RWPE1 (cell line): Measurements from ENCODE around the gene CD6.

Source experiments
- CTCF ChIA-PET: fragments of 350-600 bp; sonication (Branson Sonifier 250); formaldehyde crosslinking; extraction: SDS; loops from one replicate; lab custom pipeline; 2021; lab: Yijun Ruan, JAX
- POLR2A ChIA-PET: fragments of 400-600 bp; formaldehyde crosslinking; extraction: SDS; loops from one replicate; lab custom pipeline; 2020; ENCODE audit warnings: antibody characterized with exemption; ENCODE audit not compliant: low non-redundant PET; lab: Yijun Ruan, JAX
- DNase-seq: peaks from one replicate; pipeline ENCODE4 v3.0.0; 2012; ENCODE audit warnings: low spot score
- H3K27ac ChIP-seq: fragments of 450-650 bp; 2 replicates; pipeline ENCODE4 v1.5.1; 2017
- TF ChIP-seq, protein P1 (sequence below): fragments of 450-650 bp; conservative IDR thresholded peaks from 2 replicates; pipeline ENCODE4 v1.5.1; 2017; ENCODE audit warnings: low read depth, mild to moderate bottlenecking

CD6 gene

GRCh38 chr11:60985991-60986915 lies 14.8 kb downstream of the CD6 start:
- H3K27ac ChIP-seq = no peak overlapping the region
- ChIA-PET CTCF (interaction anchor here (1.1 kb wide), 1 partner anchor 17 kb away, joined by 4 read pairs; no protein-coding TSS in a partner anchor), POLR2A (no interaction called here)
- TF ChIP-seq, protein P1, sequence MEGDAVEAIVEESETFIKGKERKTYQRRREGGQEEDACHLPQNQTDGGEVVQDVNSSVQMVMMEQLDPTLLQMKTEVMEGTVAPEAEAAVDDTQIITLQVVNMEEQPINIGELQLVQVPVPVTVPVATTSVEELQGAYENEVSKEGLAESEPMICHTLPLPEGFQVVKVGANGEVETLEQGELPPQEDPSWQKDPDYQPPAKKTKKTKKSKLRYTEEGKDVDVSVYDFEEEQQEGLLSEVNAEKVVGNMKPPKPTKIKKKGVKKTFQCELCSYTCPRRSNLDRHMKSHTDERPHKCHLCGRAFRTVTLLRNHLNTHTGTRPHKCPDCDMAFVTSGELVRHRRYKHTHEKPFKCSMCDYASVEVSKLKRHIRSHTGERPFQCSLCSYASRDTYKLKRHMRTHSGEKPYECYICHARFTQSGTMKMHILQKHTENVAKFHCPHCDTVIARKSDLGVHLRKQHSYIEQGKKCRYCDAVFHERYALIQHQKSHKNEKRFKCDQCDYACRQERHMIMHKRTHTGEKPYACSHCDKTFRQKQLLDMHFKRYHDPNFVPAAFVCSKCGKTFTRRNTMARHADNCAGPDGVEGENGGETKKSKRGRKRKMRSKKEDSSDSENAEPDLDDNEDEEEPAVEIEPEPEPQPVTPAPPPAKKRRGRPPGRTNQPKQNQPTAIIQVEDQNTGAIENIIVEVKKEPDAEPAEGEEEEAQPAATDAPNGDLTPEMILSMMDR = no peak
- DNase-seq = peak; percentile 66

GRCh38 chr11:60987577-60988277 lies 16.2 kb downstream of the CD6 start:
- DNase-seq = no peak
- TF ChIP-seq, protein P1 = no peak
- H3K27ac ChIP-seq = no peak overlapping the region
- POLR2A ChIA-PET = no interaction called here
- CTCF ChIA-PET = no interaction called here

GRCh38 chr11:60988658-60989057 lies 17.2 kb downstream of the CD6 start:
- H3K27ac ChIP-seq = no peak overlapping the region
- CTCF ChIA-PET = no interaction called here
- DNase-seq = no peak
- POLR2A ChIA-PET = no interaction called here
- TF ChIP-seq, protein P1 = no peak

DNA sequence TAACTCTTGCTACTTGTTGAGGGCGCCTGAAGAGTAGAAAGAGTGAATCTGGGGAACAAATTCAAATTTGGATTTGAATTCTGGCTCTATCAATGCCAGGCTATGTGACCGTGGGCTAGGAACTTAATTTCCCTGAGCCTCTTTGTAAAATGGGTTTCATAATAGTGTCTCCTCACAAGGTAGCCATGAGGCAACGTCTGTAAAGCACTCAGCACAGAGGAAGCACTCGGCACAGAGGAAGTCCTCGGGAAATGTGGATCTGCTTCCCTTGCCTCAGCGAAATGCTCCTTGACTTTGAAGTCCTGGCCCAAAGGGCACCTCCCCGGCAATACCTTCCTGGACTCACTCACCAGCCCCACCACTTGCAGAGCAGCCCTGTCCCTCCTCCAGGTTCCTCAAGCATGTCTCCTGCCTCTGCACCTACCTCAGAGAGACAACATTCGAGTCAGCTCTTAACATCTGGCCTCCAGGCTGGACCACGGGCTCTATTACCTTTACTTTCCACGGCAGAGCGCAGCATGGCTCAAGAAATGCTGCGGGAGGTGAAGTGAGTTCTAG lies 17.7 kb downstream of the CD6 start:
- DNase-seq = no peak
- TF ChIP-seq, protein P1 = no peak
- H3K27ac ChIP-seq = no peak overlapping the region
- ChIA-PET CTCF (interaction anchor here (0.6 kb wide), 1 partner anchor 113 kb away, joined by 3 read pairs; the partner anchor contains the start of gene CD5), POLR2A (no interaction called here)

DNA sequence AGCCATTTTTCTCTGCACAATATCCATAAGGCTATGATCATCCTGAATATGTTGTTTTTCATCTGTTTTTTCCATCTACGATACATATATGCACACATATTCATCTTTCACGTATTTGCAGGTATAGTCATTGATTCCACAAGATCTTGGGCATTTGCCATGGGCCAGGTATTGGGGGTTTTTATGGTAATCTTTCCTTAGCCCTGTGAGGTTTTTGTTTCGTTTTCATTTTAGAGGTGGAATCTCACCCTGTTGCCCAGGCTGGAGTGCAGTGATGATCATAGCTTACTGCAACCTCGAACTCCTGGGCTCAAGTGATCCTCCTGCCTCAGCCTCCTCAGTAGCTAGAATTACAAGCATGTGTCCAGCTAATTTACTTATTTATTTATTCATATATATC lies 20.0 kb downstream of the CD6 start:
- H3K27ac ChIP-seq = no peak overlapping the region
- DNase-seq = no peak
- ChIA-PET CTCF (interaction anchor here (0.7 kb wide), 2 partner anchors 33 to 34 kb away, joined by 3 to 7 read pairs; no protein-coding TSS in a partner anchor), POLR2A (no interaction called here)
- TF ChIP-seq, protein P1 = no peak

DNA sequence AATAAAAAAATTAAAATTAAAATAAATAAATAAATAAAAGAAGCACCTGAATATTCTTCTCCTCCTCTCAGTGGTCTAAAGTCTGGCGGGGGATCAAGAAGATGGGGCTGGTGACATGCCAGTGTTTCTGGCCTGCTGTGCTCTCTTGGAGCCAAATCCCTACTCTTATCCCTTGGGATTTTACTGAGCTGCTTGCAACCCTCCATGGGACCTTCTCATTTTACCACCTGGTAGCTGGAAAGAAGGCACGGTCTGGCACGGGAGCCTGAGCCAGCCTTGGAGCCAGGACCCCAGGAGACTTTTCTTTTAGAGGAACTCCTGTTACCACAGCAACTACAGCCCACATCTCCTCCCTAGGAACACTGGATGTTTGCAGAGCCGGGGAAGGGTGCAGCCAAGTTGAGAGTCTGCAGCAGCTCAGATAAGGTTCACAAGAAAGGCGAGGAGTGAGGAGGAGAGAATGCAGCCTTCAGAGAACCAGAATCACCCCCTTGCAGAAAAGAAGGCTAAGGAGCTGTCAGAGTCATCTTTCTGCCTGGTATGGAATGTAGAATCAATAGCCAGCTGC lies 21.4 kb downstream of the CD6 start:
- DNase-seq = no peak
- POLR2A ChIA-PET = no interaction called here
- TF ChIP-seq, protein P1 = no peak
- CTCF ChIA-PET = interaction anchor here (0.6 to 0.7 kb wide), 2 partner anchors 24 to 88 kb away, joined by 3 to 4 read pairs; no protein-coding TSS in a partner anchor
- H3K27ac ChIP-seq = no peak overlapping the region
